ENCODE results near the gene EBF3. TPM values are rescaled to one million over a fixed set of nuclear protein-coding genes. Genes with fewer than 3 reads are reported as not detected.

Gene EBF3
- total RNA-seq, 1 donor from 2014 or later = 0.15 TPM

DNA sequence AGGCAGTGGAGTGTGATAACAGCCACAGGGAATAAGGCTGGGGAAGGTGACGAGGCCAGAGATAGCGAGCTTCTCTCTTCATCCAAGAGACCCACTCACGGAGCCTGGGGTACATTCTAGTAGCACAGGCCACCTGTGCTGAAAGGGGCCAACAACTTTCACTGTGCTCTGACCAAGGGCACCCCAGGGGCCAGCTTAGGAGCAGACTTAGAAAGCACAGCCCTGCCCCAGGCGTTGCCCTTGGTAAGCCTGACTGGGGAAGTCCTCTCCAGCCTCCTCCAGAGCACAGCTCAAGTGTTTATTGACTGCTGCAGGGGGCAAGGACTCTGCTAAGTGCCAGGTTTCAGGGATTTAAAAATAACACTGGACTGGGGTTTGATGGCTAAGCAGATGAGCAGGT is 44.7 kb downstream of the EBF3 start:
- Histone ChIP-seq H3K4me3 (no peak overlapping the region), H3K27ac (no peak overlapping the region), H3K4me2 (no peak overlapping the region), H3K9me3 (ENCODE audit: low read depth) (no peaks in the 10 kb centered on the region), H3K79me2 (ENCODE audit: low read depth) (no peaks in the 10 kb centered on the region), H4K20me1 (ENCODE audit: low read depth) (no peaks in the 10 kb centered on the region), H2AFZ (replicated peaks) (no peak overlapping the region), H3K4me1 (no peaks in the 10 kb centered on the region), H3K27me3 (no peaks in the 10 kb centered on the region), H3K9ac (no peak overlapping the region), H3F3A (ENCODE audit: low read depth) (no peaks in the 10 kb centered on the region), H3K36me3 (no peaks in the 10 kb centered on the region)
- H3K4me3 Mint-ChIP-seq = no peak overlapping the region
- DNase-seq (ENCODE audit: low spot score) = no peak
- H3K9me3 Mint-ChIP-seq = peaks cover 4% of the 10 kb centered on the region
- H3K4me1 Mint-ChIP-seq = peaks cover 5% of the 10 kb centered on the region
- H3K27ac Mint-ChIP-seq = no peak overlapping the region
- H3K36me3 Mint-ChIP-seq = no peaks in the 10 kb centered on the region
- no peak for TF ChIP-seq EZH2phosphoT487 (IDR thresholded peaks at IDR 0.05)
- TF ChIP-seq EZH2 (IDR thresholded peaks at IDR 0.05) = no peak
- H3K27me3 Mint-ChIP-seq (ENCODE audit: insufficient read depth, low read depth) = no peaks in the 10 kb centered on the region

GRCh38 chr10:129918836-129919235 is 45.2 kb downstream of the EBF3 start:
- DNase-seq (ENCODE audit: low spot score) = no peak
- no peak overlapping the region for H2AFZ ChIP-seq (replicated peaks)
- H3K4me3 Mint-ChIP-seq = no peak overlapping the region
- H3K4me3 ChIP-seq = no peak overlapping the region
- peaks cover 4% of the 10 kb centered on the region for H3K9me3 Mint-ChIP-seq
- H3K79me2 ChIP-seq (ENCODE audit: low read depth) = no peaks in the 10 kb centered on the region
- H3K27ac Mint-ChIP-seq = peak overlapping the region; percentile 21
- no peaks in the 10 kb centered on the region for H3F3A ChIP-seq (ENCODE audit: low read depth)
- H4K20me1 ChIP-seq (ENCODE audit: low read depth) = no peaks in the 10 kb centered on the region
- H3K27me3 ChIP-seq = no peaks in the 10 kb centered on the region
- peaks cover 5% of the 10 kb centered on the region for H3K4me1 Mint-ChIP-seq
- no peaks in the 10 kb centered on the region for H3K36me3 ChIP-seq
- no peak overlapping the region for H3K9ac ChIP-seq
- TF ChIP-seq EZH2 (IDR thresholded peaks at IDR 0.05) (no peak), EZH2phosphoT487 (IDR thresholded peaks at IDR 0.05) (no peak)
- TF ChIP-seq, protein P1, sequence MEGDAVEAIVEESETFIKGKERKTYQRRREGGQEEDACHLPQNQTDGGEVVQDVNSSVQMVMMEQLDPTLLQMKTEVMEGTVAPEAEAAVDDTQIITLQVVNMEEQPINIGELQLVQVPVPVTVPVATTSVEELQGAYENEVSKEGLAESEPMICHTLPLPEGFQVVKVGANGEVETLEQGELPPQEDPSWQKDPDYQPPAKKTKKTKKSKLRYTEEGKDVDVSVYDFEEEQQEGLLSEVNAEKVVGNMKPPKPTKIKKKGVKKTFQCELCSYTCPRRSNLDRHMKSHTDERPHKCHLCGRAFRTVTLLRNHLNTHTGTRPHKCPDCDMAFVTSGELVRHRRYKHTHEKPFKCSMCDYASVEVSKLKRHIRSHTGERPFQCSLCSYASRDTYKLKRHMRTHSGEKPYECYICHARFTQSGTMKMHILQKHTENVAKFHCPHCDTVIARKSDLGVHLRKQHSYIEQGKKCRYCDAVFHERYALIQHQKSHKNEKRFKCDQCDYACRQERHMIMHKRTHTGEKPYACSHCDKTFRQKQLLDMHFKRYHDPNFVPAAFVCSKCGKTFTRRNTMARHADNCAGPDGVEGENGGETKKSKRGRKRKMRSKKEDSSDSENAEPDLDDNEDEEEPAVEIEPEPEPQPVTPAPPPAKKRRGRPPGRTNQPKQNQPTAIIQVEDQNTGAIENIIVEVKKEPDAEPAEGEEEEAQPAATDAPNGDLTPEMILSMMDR (IDR thresholded peaks at IDR 0.05) = no peak
- H3K4me2 ChIP-seq = no peak overlapping the region
- H3K36me3 Mint-ChIP-seq = no peaks in the 10 kb centered on the region
- H3K4me1 ChIP-seq = no peaks in the 10 kb centered on the region
- no peak overlapping the region for H3K27ac ChIP-seq
- H3K9me3 ChIP-seq (ENCODE audit: low read depth) = no peaks in the 10 kb centered on the region
- H3K27me3 Mint-ChIP-seq (ENCODE audit: insufficient read depth, low read depth) = no peaks in the 10 kb centered on the region

- Histone ChIP-seq H3K27me3 (no peaks in the 10 kb centered on the region), H3K79me2 (ENCODE audit: low read depth) (no peaks in the 10 kb centered on the region), H3F3A (ENCODE audit: low read depth) (no peaks in the 10 kb centered on the region), H4K20me1 (ENCODE audit: low read depth) (no peaks in the 10 kb centered on the region), H3K36me3 (no peaks in the 10 kb centered on the region), H3K9me3 (ENCODE audit: low read depth) (no peaks in the 10 kb centered on the region), H3K27ac (no peak overlapping the region), H3K4me3 (no peak overlapping the region), H3K4me1 (no peaks in the 10 kb centered on the region), H3K4me2 (no peak overlapping the region), H3K9ac (no peak overlapping the region), H2AFZ (replicated peaks) (no peak overlapping the region)
- Mint-ChIP-seq H3K4me3 (no peak overlapping the region), H3K9me3 (peaks cover 3% of the 10 kb centered on the region), H3K27me3 (ENCODE audit: insufficient read depth, low read depth) (no peaks in the 10 kb centered on the region), H3K4me1 (peaks cover 7% of the 10 kb centered on the region), H3K36me3 (no peaks in the 10 kb centered on the region), H3K27ac (no peak overlapping the region)
- TF ChIP-seq EZH2 (IDR thresholded peaks at IDR 0.05) (no peak), EZH2phosphoT487 (IDR thresholded peaks at IDR 0.05) (no peak)
- TF ChIP-seq, protein P1 (IDR thresholded peaks at IDR 0.05) = no peak
- no peak for DNase-seq (ENCODE audit: low spot score)
Observed at GRCh38 chr10:129918401-129918800, 45.7 kb downstream of the EBF3 start.

DNA sequence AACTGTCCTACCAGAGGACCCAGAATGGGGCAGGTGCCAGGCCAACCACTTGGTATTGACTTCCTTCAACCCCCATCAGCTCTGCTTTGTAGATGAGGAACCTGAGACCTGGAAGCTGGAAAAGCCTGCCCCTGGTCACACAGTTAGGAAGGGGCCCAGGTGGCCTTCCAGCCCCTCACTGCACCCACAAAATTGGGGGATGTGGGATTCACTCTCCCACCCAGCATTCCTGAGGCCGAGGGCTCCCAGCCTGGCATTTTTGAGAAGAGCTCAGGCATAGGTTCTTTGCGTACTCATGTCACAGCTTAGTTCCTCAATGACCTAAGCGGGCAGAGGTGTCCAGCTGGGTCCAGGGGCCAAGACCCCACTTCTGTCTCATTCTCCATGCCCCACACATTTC is 46.1 kb downstream of the EBF3 start:
- peaks cover under 1% of the 10 kb centered on the region for H3K9me3 Mint-ChIP-seq

More for the DNA sequence above, 46.1 kb downstream of the EBF3 start:
- Histone ChIP-seq H3K27me3 (no peaks in the 10 kb centered on the region), H4K20me1 (ENCODE audit: low read depth) (no peaks in the 10 kb centered on the region), H2AFZ (replicated peaks) (no peak overlapping the region), H3K4me2 (no peak overlapping the region), H3K27ac (no peak overlapping the region), H3F3A (ENCODE audit: low read depth) (no peaks in the 10 kb centered on the region), H3K4me3 (no peak overlapping the region), H3K4me1 (peaks cover 3% of the 10 kb centered on the region), H3K9me3 (ENCODE audit: low read depth) (no peaks in the 10 kb centered on the region), H3K79me2 (ENCODE audit: low read depth) (no peaks in the 10 kb centered on the region), H3K9ac (no peak overlapping the region), H3K36me3 (no peaks in the 10 kb centered on the region)
- TF ChIP-seq, protein P1 (IDR thresholded peaks at IDR 0.05) = no peak
- no peak for DNase-seq (ENCODE audit: low spot score)
- H3K36me3 Mint-ChIP-seq = no peaks in the 10 kb centered on the region
- H3K4me3 Mint-ChIP-seq = no peak overlapping the region
- H3K27ac Mint-ChIP-seq = no peak overlapping the region
- peaks cover 12% of the 10 kb centered on the region for H3K4me1 Mint-ChIP-seq
- no peaks in the 10 kb centered on the region for H3K27me3 Mint-ChIP-seq (ENCODE audit: insufficient read depth, low read depth)
